Measurements from ENCODE around the gene ROR2.

- TF ChIP-seq CTCF (IDR thresholded peaks at IDR 0.05), result no peak
- TF ChIP-seq POLR2A (IDR thresholded peaks at IDR 0.05), result no peak
Measured at GRCh38 chr9:91907484-91908292, 42.3 kb downstream of the ROR2 start.
